ENCODE results near the gene ELK3.

DNA sequence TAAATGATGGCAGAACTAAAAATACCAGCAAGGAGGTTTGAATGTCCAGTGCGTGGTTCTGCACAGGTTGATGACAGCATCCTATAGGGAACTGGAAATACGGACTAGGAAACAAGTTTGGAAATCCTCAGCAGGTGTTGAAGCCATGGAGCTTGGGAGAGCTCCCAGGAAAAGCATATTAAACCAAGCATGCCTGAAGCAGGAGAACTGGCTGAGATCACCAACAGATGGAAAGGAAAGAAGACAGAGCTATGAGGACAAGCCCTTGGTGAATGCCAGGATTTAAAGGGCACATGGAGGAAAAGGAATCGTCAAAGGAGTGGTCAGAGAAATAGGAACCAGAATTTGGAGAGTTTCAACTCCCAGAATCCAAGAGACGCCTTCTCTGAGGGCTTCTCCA lies 21.2 kb upstream of the ELK3 start:
- no peak for TF ChIP-seq CTCF (IDR thresholded peaks at IDR 0.05)
- no peak for TF ChIP-seq POLR2A (IDR thresholded peaks at IDR 0.05)

Measured in lower leg skin (tissue), 3 donors.